Keratinocyte (primary cell): ENCODE results near the gene AAGAB. TPM values are rescaled to one million over a fixed set of nuclear protein-coding genes. Genes with fewer than 3 reads are reported as not detected.

Experiments
- DNase-seq: peaks from one replicate; pipeline ENCODE4 v3.0.0-alpha.2; 2011; ENCODE audit warnings: low read depth, missing footprints, low spot score
- FAIRE-seq: peaks from 2 replicates; lab custom pipeline; 2011; peaks lifted over from hg19 to GRCh38; lab: Jason Lieb, UNC
- H2AFZ ChIP-seq: 2 replicates; pipeline ENCODE4 v1.6.0; 2012; ENCODE audit warnings: low read length, control low read depth, inconsistent platforms; ENCODE audit not compliant: control insufficient read depth
- H3K27ac ChIP-seq: 2 replicates; pipeline ENCODE4 v1.5.1; 2011; ENCODE audit warnings: low read length; ENCODE audit not compliant: control insufficient read depth, insufficient read depth
- H3K27me3 ChIP-seq: 3 replicates; pipeline ENCODE4 v1.6.0; 2011; ENCODE audit warnings: low read length; ENCODE audit not compliant: control insufficient read depth, insufficient read depth; ENCODE audit errors: extremely low read depth
- H3K36me3 ChIP-seq, 2 experiments: 2 replicates in 1 of 2; 3 replicates in 1 of 2; pipeline ENCODE4 v1.5.1; 2011; ENCODE audit warnings: low read length in 2 of 2, mild to moderate bottlenecking in 1 of 2; ENCODE audit not compliant: control insufficient read depth in 2 of 2, insufficient read depth in 2 of 2; ENCODE audit errors: extremely low read depth in 1 of 2
- H3K4me1 ChIP-seq: 3 replicates; pipeline ENCODE4 v1.5.1; 2011; ENCODE audit warnings: low read length; ENCODE audit not compliant: control insufficient read depth, insufficient read depth; ENCODE audit errors: extremely low read depth
- H3K4me2 ChIP-seq: 3 replicates; pipeline ENCODE4 v1.6.0; 2011; ENCODE audit warnings: low read depth, low read length; ENCODE audit not compliant: control insufficient read depth, insufficient read depth; ENCODE audit errors: extremely low read depth
- H3K4me3 ChIP-seq, 3 experiments: fragments of 200-600 bp in 1 of 3; sonication (generic) in 1 of 3; 2 replicates in 2 of 3; 3 replicates in 1 of 3; pipeline ENCODE4 v1.5.1; 2011 to 2016; ENCODE audit warnings: low read length in 3 of 3, mild to moderate bottlenecking in 3 of 3, control low read depth in 2 of 3, inconsistent platforms in 1 of 3, low read depth in 1 of 3, mixed read lengths in 1 of 3, mixed run types in 1 of 3, moderate library complexity in 1 of 3; ENCODE audit not compliant: control insufficient read depth in 2 of 3, insufficient read depth in 2 of 3; ENCODE audit errors: extremely low read depth in 1 of 3
- H3K79me2 ChIP-seq: 2 replicates; pipeline ENCODE4 v1.6.0; 2012; ENCODE audit warnings: low read length; ENCODE audit not compliant: control insufficient read depth, insufficient read depth
- H3K9ac ChIP-seq: 3 replicates; pipeline ENCODE4 v1.6.0; 2011; ENCODE audit warnings: low read length; ENCODE audit not compliant: control insufficient read depth, insufficient read depth; ENCODE audit errors: extremely low read depth
- H3K9me1 ChIP-seq: 3 replicates; pipeline ENCODE4 v1.6.0; 2011; ENCODE audit warnings: low read length; ENCODE audit not compliant: control insufficient read depth, insufficient read depth; ENCODE audit errors: extremely low read depth
- H3K9me3 ChIP-seq: 2 replicates; pipeline ENCODE4 v1.5.1; 2012; ENCODE audit warnings: low read depth, low read length; ENCODE audit not compliant: control insufficient read depth
- H4K20me1 ChIP-seq: 3 replicates; pipeline ENCODE4 v1.6.0; 2011; ENCODE audit warnings: low read length; ENCODE audit not compliant: control insufficient read depth, insufficient read depth; ENCODE audit errors: extremely low read depth
- CTCF ChIP-seq, 3 experiments: IDR thresholded peaks in 1 of 3; conservative IDR thresholded peaks in 1 of 3; optimal IDR thresholded peaks in 1 of 3; 2 replicates in 2 of 3; 3 replicates in 1 of 3; pipeline versions ENCODE3 to v1.5.1; 2011; ENCODE audit warnings: low read length in 3 of 3, mild to moderate bottlenecking in 3 of 3, moderate library complexity in 2 of 3, control low read depth in 1 of 3, inconsistent platforms in 1 of 3; ENCODE audit not compliant: insufficient read depth in 2 of 3; ENCODE audit errors: extremely low read depth in 1 of 3
- EZH2 ChIP-seq: IDR thresholded peaks from one replicate; pipeline ENCODE4 v1.6.1; 2012; ENCODE audit warnings: inconsistent platforms, mild to moderate bottlenecking, low read length, moderate library complexity
- dilution Hi-C: fragments of 300-500 bp; cut with MboI; formaldehyde crosslinking; loops from one replicate; pipeline ENCODE4 v1.7.0; 2020; ENCODE audit warnings: low sequenced_read_pairs; ENCODE audit not compliant: extremely low pct_ligation_motif_present
- polyA plus RNA-seq, 5 experiments: library from polyadenylated mRNA; depleted of rRNA in 3 of 5; stranded (reverse) in 3 of 5; stranded (forward) in 1 of 5; unstranded in 1 of 5; fragments of >200 nt; gene quantifications; 1 replicate in 1 of 5; 2 replicates in 3 of 5; 3 replicates in 1 of 5; pipeline versions ENCODE4 v1.2.1 to v1.2.3, GENCODE V29; 2011 to 2012; ENCODE audit warnings: missing spikeins in 2 of 5, low read depth in 1 of 5, low replicate concordance in 1 of 5

Gene AAGAB
- polyA plus RNA-seq, 1 donor (not counting 4 experiments of a cell fraction or from before 2014, with no cell fraction given): 82.7 TPM

- FAIRE-seq (no peak), DNase-seq (no peak)
- dilution Hi-C loops: no loop called here
- no peak overlapping the region for H3K4me3 ChIP-seq
- H3K27me3 ChIP-seq: no peaks in the 10 kb centered on the region
- H3K79me2 ChIP-seq: no peaks in the 10 kb centered on the region
- no peak overlapping the region for H3K9ac ChIP-seq
- H3K4me1 ChIP-seq: no peaks in the 10 kb centered on the region
- no peak overlapping the region for H3K4me2 ChIP-seq
- no peak overlapping the region for H2AFZ ChIP-seq
- no peaks in the 10 kb centered on the region for H4K20me1 ChIP-seq
- no peaks in the 10 kb centered on the region for H3K9me1 ChIP-seq
- peaks cover 37 to 52% of the 10 kb centered on the region in 2 experiments for H3K36me3 ChIP-seq
- H3K27ac ChIP-seq: no peak overlapping the region
- TF ChIP-seq EZH2 (no peak), CTCF (optimal IDR thresholded peaks at IDR 0.05 in 1 of 3, IDR thresholded peaks at IDR 0.05 in 1 of 3, conservative IDR thresholded peaks at IDR 0.05 in 1 of 3; ENCODE audit: extremely low read depth in 1 of 3, insufficient read depth in 2 of 3, low read length in 3 of 3) (no peak)
- no peaks in the 10 kb centered on the region for H3K9me3 ChIP-seq
Observed at GRCh38 chr15:67192185-67192820, 62.2 kb downstream of the AAGAB start.

DNA sequence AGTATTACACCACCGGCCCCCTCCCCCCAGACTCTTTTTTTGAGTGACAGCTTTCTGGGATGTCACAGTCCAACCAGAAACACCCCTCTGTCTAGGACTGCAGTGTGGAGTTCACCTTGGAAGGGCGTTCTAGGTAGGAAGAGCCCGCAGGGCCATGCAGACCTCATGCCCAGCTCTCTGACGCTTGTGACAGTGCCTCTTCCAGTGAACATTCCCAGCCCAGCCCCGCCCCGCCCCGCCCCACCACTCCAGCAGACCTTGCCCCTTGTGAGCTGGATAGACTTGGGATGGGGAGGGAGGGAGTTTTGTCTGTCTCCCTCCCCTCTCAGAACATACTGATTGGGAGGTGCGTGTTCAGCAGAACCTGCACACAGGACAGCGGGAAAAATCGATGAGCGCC lies 63.6 kb downstream of the AAGAB start:
- TF ChIP-seq EZH2 (no peak), CTCF (optimal IDR thresholded peaks at IDR 0.05 in 1 of 3, IDR thresholded peaks at IDR 0.05 in 1 of 3, conservative IDR thresholded peaks at IDR 0.05 in 1 of 3; ENCODE audit: extremely low read depth in 1 of 3, insufficient read depth in 2 of 3, low read length in 3 of 3) (no peak)

More for the DNA sequence above, 63.6 kb downstream of the AAGAB start:
- DNase-seq (no peak), FAIRE-seq (no peak)
- Histone ChIP-seq H2AFZ (no peak overlapping the region), H3K27ac (no peak overlapping the region), H3K9ac (no peak overlapping the region), H3K27me3 (no peaks in the 10 kb centered on the region), H3K4me2 (no peak overlapping the region), H3K36me3 (peaks cover 45 to 60% of the 10 kb centered on the region in 2 experiments), H4K20me1 (no peaks in the 10 kb centered on the region), H3K9me3 (no peaks in the 10 kb centered on the region), H3K9me1 (no peaks in the 10 kb centered on the region), H3K4me1 (peaks cover 4% of the 10 kb centered on the region), H3K79me2 (no peaks in the 10 kb centered on the region), H3K4me3 (no peak overlapping the region)
- dilution Hi-C loops: no loop called here
